Astrocyte (in vitro differentiated cells and primary cell): Measurements from ENCODE around the gene UBXN7.

ENCODE experiments used
- CTCF ChIP-seq: IDR thresholded peaks from 2 replicates; pipeline ENCODE4 v1.5.1; 2011; ENCODE audit warnings: low read depth, mild to moderate bottlenecking, inconsistent platforms, low read length, moderate library complexity; ENCODE audit not compliant: insufficient read depth
- EZH2 ChIP-seq: IDR thresholded peaks from 2 replicates; pipeline ENCODE4 v1.6.1; 2012; ENCODE audit warnings: mild to moderate bottlenecking, low read length, inconsistent platforms; ENCODE audit not compliant: insufficient read depth

GRCh38 chr3:196339044-196339443 lies 93.2 kb downstream of the UBXN7 start:
- TF ChIP-seq CTCF (no peak), EZH2 (no peak)
